ENCODE results near the gene DYSF.

DYSF gene

DNA sequence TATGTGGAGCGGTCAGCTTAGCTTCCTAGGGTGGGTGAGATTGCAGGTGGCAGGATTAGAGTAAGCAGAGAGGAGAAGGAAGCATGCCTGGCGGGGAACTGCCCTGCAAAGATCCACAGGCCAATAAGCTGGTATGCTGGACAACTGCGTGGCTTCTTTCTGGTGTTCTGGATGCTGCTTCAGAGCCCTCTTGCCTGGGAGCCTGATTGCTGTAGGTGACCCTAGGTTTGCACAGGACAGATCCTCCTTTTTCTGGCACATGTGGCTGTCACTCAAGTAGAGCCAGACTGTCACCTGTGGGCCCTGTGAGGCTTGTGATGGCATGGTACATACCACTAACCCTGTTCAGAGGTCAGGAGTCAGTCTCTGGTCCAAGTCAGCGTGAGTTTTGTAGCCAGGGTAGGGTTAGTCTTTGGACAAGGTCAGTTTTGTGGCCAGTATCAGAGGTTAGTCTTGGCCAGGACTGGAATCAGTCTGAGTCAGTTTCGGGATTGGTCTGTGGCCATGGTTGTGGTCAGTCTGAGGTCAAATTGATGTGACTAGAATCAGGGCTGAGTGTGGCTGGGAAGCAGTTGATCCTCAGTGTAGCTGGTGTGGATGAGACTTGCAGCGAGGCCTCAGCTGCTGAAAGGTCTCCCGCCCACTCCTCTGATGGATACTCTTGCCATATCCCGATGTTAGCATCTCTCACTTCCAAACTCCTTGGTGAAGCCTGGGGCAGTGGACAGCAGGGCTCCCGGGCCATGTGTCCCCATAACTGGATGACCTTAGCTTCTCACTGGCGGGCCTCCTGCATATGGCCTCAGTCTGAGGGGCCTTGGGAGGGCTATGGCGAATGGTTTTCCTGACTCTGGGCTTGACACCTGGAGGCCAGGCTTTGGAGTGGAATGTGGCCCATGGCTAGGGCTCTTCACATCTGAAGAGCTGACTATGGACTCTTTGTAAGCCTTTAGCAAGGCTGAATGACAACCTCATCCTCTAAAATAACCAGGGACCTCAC lies 260.5 kb downstream of the DYSF start:
- H3K79me2 ChIP-seq (ENCODE audit: insufficient read depth, low read depth) = no peaks in the 10 kb centered on the region
- no peaks in the 10 kb centered on the region for H4K20me1 ChIP-seq (ENCODE audit: insufficient read depth)
- no peak overlapping the region for H2AFZ ChIP-seq (ENCODE audit: low read depth)
- no peaks in the 10 kb centered on the region for H3K36me3 ChIP-seq (ENCODE audit: insufficient read depth)
- no peaks in the 10 kb centered on the region for H3K27me3 ChIP-seq (ENCODE audit: insufficient read depth, low read depth)
- no peak overlapping the region for H3K9ac ChIP-seq
- no peak overlapping the region for H3K4me3 ChIP-seq (IDR thresholded peaks at IDR 0.05; ENCODE audit: insufficient read depth, low read depth, low read length)
- TF ChIP-seq, protein P1, sequence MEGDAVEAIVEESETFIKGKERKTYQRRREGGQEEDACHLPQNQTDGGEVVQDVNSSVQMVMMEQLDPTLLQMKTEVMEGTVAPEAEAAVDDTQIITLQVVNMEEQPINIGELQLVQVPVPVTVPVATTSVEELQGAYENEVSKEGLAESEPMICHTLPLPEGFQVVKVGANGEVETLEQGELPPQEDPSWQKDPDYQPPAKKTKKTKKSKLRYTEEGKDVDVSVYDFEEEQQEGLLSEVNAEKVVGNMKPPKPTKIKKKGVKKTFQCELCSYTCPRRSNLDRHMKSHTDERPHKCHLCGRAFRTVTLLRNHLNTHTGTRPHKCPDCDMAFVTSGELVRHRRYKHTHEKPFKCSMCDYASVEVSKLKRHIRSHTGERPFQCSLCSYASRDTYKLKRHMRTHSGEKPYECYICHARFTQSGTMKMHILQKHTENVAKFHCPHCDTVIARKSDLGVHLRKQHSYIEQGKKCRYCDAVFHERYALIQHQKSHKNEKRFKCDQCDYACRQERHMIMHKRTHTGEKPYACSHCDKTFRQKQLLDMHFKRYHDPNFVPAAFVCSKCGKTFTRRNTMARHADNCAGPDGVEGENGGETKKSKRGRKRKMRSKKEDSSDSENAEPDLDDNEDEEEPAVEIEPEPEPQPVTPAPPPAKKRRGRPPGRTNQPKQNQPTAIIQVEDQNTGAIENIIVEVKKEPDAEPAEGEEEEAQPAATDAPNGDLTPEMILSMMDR (conservative IDR thresholded peaks at IDR 0.05; ENCODE audit: low read depth, low read length) = no peak
- no peak overlapping the region for H3K4me2 ChIP-seq
- no peak overlapping the region for H3K27ac ChIP-seq
- H3K4me1 ChIP-seq (ENCODE audit: low read depth, poor library complexity, severe bottlenecking) = no peaks in the 10 kb centered on the region

DNA sequence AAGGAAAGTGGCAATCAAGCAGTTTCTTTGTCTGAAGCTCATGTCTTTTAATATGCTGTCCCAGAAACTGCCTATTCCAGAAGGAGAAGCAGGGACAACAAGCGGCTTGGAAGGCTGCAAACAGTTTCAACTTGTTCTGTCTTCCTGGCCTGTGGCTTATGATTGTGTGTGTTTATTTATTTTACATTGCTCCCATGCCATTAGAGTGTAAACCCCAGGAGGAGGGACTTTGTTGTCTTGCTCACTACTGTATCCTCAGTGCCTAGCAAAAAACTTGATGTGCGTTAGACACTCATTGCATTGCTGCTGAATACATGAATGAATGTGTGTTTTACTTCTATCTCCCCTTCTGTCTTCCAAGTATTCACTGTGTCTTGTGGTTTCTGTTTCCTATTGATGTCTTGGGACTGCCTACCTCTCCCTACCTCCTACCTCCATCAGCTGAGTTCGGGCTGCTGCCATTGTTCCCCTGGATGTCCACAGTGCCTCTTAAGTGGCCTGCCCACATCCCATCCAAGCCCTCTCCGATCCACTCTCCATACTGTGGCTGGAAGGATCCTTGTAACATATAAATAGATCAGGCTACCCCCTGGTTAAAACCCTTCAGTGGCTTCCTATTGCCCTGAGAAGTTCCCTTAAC lies 261.4 kb downstream of the DYSF start:
- Histone ChIP-seq H3K36me3 (ENCODE audit: insufficient read depth) (no peaks in the 10 kb centered on the region), H3K4me2 (no peak overlapping the region), H3K4me3 (IDR thresholded peaks at IDR 0.05; ENCODE audit: insufficient read depth, low read depth, low read length) (no peak overlapping the region), H4K20me1 (ENCODE audit: insufficient read depth) (no peaks in the 10 kb centered on the region), H3K27ac (no peak overlapping the region), H2AFZ (ENCODE audit: low read depth) (no peak overlapping the region), H3K9ac (no peak overlapping the region), H3K4me1 (ENCODE audit: low read depth, poor library complexity, severe bottlenecking) (no peaks in the 10 kb centered on the region), H3K27me3 (ENCODE audit: insufficient read depth, low read depth) (no peaks in the 10 kb centered on the region), H3K79me2 (ENCODE audit: insufficient read depth, low read depth) (no peaks in the 10 kb centered on the region)
- TF ChIP-seq, protein P1 (conservative IDR thresholded peaks at IDR 0.05; ENCODE audit: low read depth, low read length) = no peak

DNA sequence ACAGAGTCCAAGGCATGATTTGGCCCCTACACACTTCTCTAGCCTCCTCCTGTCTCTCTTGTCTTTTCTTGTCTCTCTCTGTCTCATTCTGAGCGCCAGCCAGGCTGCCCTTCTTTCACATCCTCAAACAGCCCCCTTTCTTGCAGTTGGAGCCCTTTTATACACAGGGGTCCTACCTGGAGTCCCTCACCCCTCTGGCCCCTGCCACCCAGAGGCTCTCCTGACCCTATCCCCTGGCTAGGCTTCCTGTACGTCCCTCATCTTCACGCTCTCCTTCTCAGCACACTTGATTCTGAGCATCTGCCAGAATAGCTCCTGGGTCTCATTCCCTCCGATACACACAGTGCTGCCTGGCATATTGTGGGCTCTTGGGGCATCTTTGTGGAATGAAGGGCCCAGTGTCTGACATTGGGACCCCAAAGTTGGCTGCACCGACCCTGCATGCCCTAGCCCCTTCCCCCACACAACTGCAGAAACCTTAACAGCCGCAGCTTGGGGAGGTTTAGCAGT lies 261.9 kb downstream of the DYSF start:
- Histone ChIP-seq H3K4me1 (ENCODE audit: low read depth, poor library complexity, severe bottlenecking) (no peaks in the 10 kb centered on the region), H3K27ac (no peak overlapping the region), H3K4me3 (IDR thresholded peaks at IDR 0.05; ENCODE audit: insufficient read depth, low read depth, low read length) (no peak overlapping the region), H3K9ac (no peak overlapping the region), H3K4me2 (no peak overlapping the region), H2AFZ (ENCODE audit: low read depth) (no peak overlapping the region), H3K27me3 (ENCODE audit: insufficient read depth, low read depth) (no peaks in the 10 kb centered on the region), H3K36me3 (ENCODE audit: insufficient read depth) (no peaks in the 10 kb centered on the region), H4K20me1 (ENCODE audit: insufficient read depth) (no peaks in the 10 kb centered on the region), H3K79me2 (ENCODE audit: insufficient read depth, low read depth) (no peaks in the 10 kb centered on the region)
- TF ChIP-seq, protein P1 (conservative IDR thresholded peaks at IDR 0.05; ENCODE audit: low read depth, low read length) = no peak

DNA sequence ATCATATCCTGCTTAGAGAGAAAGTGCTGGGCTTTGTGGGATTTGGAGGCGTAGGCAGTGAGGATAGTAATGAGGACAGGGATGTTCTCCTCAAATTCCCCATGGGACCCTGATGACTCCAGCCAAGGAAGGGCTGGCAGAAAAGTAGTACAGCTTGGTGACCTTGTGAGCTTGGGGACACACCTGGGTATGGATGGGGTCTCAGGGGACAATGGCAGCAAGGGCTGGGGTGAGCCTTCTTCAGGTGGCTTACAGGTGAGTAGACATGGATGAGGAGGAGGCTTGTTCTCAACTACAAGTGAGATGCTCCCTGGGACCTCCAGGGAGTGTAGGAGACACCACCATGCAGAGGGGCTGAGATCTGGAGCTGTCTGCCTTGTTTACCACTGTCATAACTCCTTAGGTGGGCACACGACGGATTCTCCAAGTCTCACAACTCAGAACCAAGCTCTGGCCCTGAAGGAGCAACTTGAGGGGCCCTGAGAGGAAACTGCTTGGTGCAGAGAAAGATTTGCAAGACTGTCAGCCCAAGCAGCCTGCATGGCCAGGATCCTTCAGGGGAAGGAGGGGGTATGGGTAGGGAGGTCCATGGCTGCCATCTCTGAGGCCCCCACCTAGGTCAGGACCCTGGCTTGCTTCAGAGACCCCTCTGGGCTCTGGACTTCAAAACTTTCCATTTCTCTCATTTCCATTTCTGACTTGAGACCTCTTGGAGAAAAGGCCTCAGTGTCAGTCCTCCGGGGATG lies 262.8 kb downstream of the DYSF start:
- Histone ChIP-seq H3K36me3 (ENCODE audit: insufficient read depth) (no peaks in the 10 kb centered on the region), H3K4me2 (no peak overlapping the region)

More for the DNA sequence above, 262.8 kb downstream of the DYSF start:
- H3K4me3 ChIP-seq (IDR thresholded peaks at IDR 0.05; ENCODE audit: insufficient read depth, low read depth, low read length) = no peak overlapping the region
- no peak overlapping the region for H3K27ac ChIP-seq
- no peaks in the 10 kb centered on the region for H3K27me3 ChIP-seq (ENCODE audit: insufficient read depth, low read depth)
- H3K79me2 ChIP-seq (ENCODE audit: insufficient read depth, low read depth) = no peaks in the 10 kb centered on the region
- H4K20me1 ChIP-seq (ENCODE audit: insufficient read depth) = no peaks in the 10 kb centered on the region
- no peaks in the 10 kb centered on the region for H3K4me1 ChIP-seq (ENCODE audit: low read depth, poor library complexity, severe bottlenecking)
- TF ChIP-seq, protein P1 (conservative IDR thresholded peaks at IDR 0.05; ENCODE audit: low read depth, low read length) = no peak
- no peak overlapping the region for H2AFZ ChIP-seq (ENCODE audit: low read depth)
- no peak overlapping the region for H3K9ac ChIP-seq
